Smooth muscle cell (in vitro differentiated cells): Measurements from ENCODE around the gene CCDC85B. TPM values are rescaled to one million over a fixed set of nuclear protein-coding genes. Genes with fewer than 3 reads are reported as not detected.
"Not testable (repeated sequence)": the region's sequence is repeated elsewhere in the genome, so short reads cannot be mapped to it uniquely, and the experiment has no call there.

ENCODE experiments used
- DNase-seq: peaks from one replicate; lab custom pipeline; 2025; ENCODE audit not compliant: unreplicated experiment; lab: John Stamatoyannopoulos, UW
- H2AFZ ChIP-seq: fragments of 200-600 bp; sonication (generic); 2 replicates; pipeline ENCODE4 v1.6.0; 2016; ENCODE audit warnings: antibody characterized with exemption, low read depth, mild to moderate bottlenecking
- H3F3A ChIP-seq: fragments of 200-600 bp; sonication (generic); 2 replicates; pipeline ENCODE4 v1.6.0; 2017; ENCODE audit warnings: antibody characterized with exemption, low read depth
- H3K27ac ChIP-seq: fragments of 200-600 bp; sonication (generic); 2 replicates; pipeline ENCODE4 v1.5.1; 2016; ENCODE audit warnings: low read depth, mild to moderate bottlenecking
- H3K27me3 ChIP-seq: fragments of 200-600 bp; sonication (generic); 2 replicates; pipeline ENCODE4 v1.6.1; 2016; ENCODE audit warnings: low read depth, mild to moderate bottlenecking
- H3K36me3 ChIP-seq: fragments of 200-600 bp; sonication (generic); 2 replicates; pipeline ENCODE4 v1.5.1; 2016; ENCODE audit warnings: low read depth
- H3K4me1 ChIP-seq: fragments of 200-600 bp; sonication (generic); 2 replicates; pipeline ENCODE4 v1.5.1; 2016; ENCODE audit warnings: low read depth
- H3K4me2 ChIP-seq: fragments of 200-600 bp; sonication (generic); 2 replicates; pipeline ENCODE4 v1.6.0; 2016; ENCODE audit warnings: mild to moderate bottlenecking
- H3K4me3 ChIP-seq: fragments of 200-600 bp; sonication (generic); 2 replicates; pipeline ENCODE4 v1.5.1; 2016; ENCODE audit warnings: mild to moderate bottlenecking
- H3K79me2 ChIP-seq: fragments of 200-600 bp; sonication (generic); 2 replicates; pipeline ENCODE4 v1.6.0; 2016; ENCODE audit warnings: low read depth, mild to moderate bottlenecking
- H3K9ac ChIP-seq: fragments of 200-600 bp; sonication (generic); 2 replicates; pipeline ENCODE4 v1.6.0; 2016; ENCODE audit warnings: low read depth
- H3K9me3 ChIP-seq: fragments of 200-600 bp; sonication (generic); replicated peaks from 2 replicates; pipeline ENCODE4 v1.5.1; 2016; ENCODE audit warnings: low read depth
- H4K20me1 ChIP-seq: fragments of 200-600 bp; sonication (generic); 2 replicates; pipeline ENCODE4 v1.6.0; 2016; ENCODE audit warnings: low read depth
- CTCF ChIP-seq: fragments of 200-600 bp; sonication (generic); IDR thresholded peaks from 2 replicates; pipeline ENCODE4 v1.5.1; 2017; ENCODE audit warnings: borderline replicate concordance, mild to moderate bottlenecking, antibody characterized with exemption; ENCODE audit not compliant: insufficient read depth, poor library complexity, severe bottlenecking
- WGBS: methylation state at CpG from one replicate; pipeline ENCODE4 v1.1.7; 2016; ENCODE audit warnings: low lambda C conversion rate; 5-methylcytosine and 5-hydroxymethylcytosine counted together
- polyA plus RNA-seq: library from polyadenylated mRNA; unstranded; fragments of >200 nt; fragmentation: Nextera tagmentation; extraction: Ambion mirVana; gene quantifications from 2 replicates; pipeline ENCODE4 v1.2.1, GENCODE V29; 2016
- total RNA-seq: library from RNA; depleted of rRNA; stranded (reverse); fragments of >200 nt; gene quantifications from 2 replicates; pipeline ENCODE4 v1.2.3, GENCODE V29; 2014

Gene CCDC85B
- total and polyA plus RNA-seq, 2 experiments from 2014 or later: 19.5 to 55.7 TPM

- Histone ChIP-seq H3K9me3 (no peaks in the 10 kb centered on the region), H3K4me1 (no peaks in the 10 kb centered on the region), H3K27me3 (no peaks in the 10 kb centered on the region), H3K9ac (no peak overlapping the region), H3K4me2 (no peak overlapping the region), H3K79me2 (no peaks in the 10 kb centered on the region), H3K27ac (no peak overlapping the region), H3K36me3 (no peaks in the 10 kb centered on the region), H3K4me3 (no peak overlapping the region), H4K20me1 (no peaks in the 10 kb centered on the region), H3F3A (no peaks in the 10 kb centered on the region), H2AFZ (no peak overlapping the region)
- DNase-seq: no peak
- no peak for TF ChIP-seq CTCF
- 90% methylated on average over 10 of the region's 10 CpGs for WGBS
Measured at GRCh38 chr11:65844231-65844872, 46.1 kb upstream of the CCDC85B start.

GRCh38 chr11:65847746-65848145, 42.7 kb upstream of the CCDC85B start:
- Histone ChIP-seq H3F3A (peaks cover 6% of the 10 kb centered on the region), H3K79me2 (no peaks in the 10 kb centered on the region), H4K20me1 (peaks cover 22% of the 10 kb centered on the region), H3K4me3 (no peak overlapping the region), H3K4me2 (no peak overlapping the region), H3K36me3 (no peaks in the 10 kb centered on the region), H3K27ac (no peak overlapping the region), H3K27me3 (no peaks in the 10 kb centered on the region), H3K9ac (no peak overlapping the region), H3K9me3 (no peaks in the 10 kb centered on the region), H2AFZ (no peak overlapping the region), H3K4me1 (no peaks in the 10 kb centered on the region)
- no peak for TF ChIP-seq CTCF
- no peak for DNase-seq
- WGBS: 92% methylated on average over 3 of the region's 3 CpGs

- H3K9ac ChIP-seq, DNase-seq: not testable (repeated sequence)
- 83% methylated on average over 7 of the region's 7 CpGs for WGBS
Measured at GRCh38 chr11:65848693-65849092, 41.8 kb upstream of the CCDC85B start.

GRCh38 chr11:65849366-65849765, 41.1 kb upstream of the CCDC85B start:
- WGBS: 77% methylated on average over 8 of the region's 8 CpGs
- H3K27ac ChIP-seq: no peak overlapping the region
- TF ChIP-seq CTCF: no peak

More at GRCh38 chr11:65848693-65849092, 41.8 kb upstream of the CCDC85B start:
- H2AFZ ChIP-seq, H3K27me3 ChIP-seq, H3K4me2 ChIP-seq, H3K79me2 ChIP-seq, H3K9me3 ChIP-seq, H3K36me3 ChIP-seq, H3K4me1 ChIP-seq, H3K4me3 ChIP-seq, H3K27ac ChIP-seq: not testable (repeated sequence)
- H3F3A ChIP-seq: peaks cover 16% of the 10 kb centered on the region
- peaks cover 32% of the 10 kb centered on the region for H4K20me1 ChIP-seq

More at GRCh38 chr11:65849366-65849765, 41.1 kb upstream of the CCDC85B start:
- no peak overlapping the region for H2AFZ ChIP-seq
- no peak for DNase-seq
- no peaks in the 10 kb centered on the region for H3K4me1 ChIP-seq
- H3K9me3 ChIP-seq: no peaks in the 10 kb centered on the region
- H3K9ac ChIP-seq: no peak overlapping the region
- H3K4me2 ChIP-seq: no peak overlapping the region
- H3F3A ChIP-seq: peaks cover 22% of the 10 kb centered on the region
- no peaks in the 10 kb centered on the region for H3K27me3 ChIP-seq
- peaks cover 38% of the 10 kb centered on the region for H4K20me1 ChIP-seq
- peaks cover 5% of the 10 kb centered on the region for H3K36me3 ChIP-seq
- peaks cover 16% of the 10 kb centered on the region for H3K79me2 ChIP-seq
- no peak overlapping the region for H3K4me3 ChIP-seq
